Activated naive CD4-positive, alpha-beta T cell treated with anti-CD3 and anti-CD28 coated beads, Interleukin-2, amount 50 U/mL, for 16 hours (primary cell): ENCODE data around the gene JPH2.
"Not testable (repeated sequence)": the region's sequence is repeated elsewhere in the genome, so short reads cannot be mapped to it uniquely, and the experiment has no call there.

Experiments used
- DNase-seq: peaks from one replicate; pipeline ENCODE4 v3.0.0-alpha.2; 2020

Gene JPH2

GRCh38 chr20:44153636-44154043, 33.3 kb downstream of the JPH2 start:
- DNase-seq = no peak

- no peak for DNase-seq
Observed at GRCh38 chr20:44151621-44152416, 35.2 kb downstream of the JPH2 start.

DNA sequence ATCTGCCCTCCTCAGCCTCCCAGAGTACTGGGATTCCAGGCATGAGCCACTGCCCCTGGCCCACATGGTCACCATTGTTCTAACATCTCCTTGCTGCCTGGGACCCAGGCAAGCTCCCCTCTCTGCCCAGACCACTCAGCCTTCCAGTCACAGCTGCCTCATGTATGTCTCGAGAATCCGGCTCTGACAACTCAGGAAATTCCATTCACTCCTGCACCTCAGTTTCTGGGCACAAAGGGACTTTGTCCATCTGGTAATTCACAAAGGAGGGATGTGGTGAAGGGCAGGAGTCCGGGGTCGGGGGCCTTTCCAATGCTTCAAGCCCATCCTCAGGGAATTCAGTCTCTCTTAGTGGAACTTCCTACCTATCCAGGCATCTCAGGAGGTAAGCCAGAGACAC, 40.7 kb downstream of the JPH2 start:
- no peak for DNase-seq

- no peak for DNase-seq
Observed at GRCh38 chr20:44145131-44145775, 41.7 kb downstream of the JPH2 start.

DNA sequence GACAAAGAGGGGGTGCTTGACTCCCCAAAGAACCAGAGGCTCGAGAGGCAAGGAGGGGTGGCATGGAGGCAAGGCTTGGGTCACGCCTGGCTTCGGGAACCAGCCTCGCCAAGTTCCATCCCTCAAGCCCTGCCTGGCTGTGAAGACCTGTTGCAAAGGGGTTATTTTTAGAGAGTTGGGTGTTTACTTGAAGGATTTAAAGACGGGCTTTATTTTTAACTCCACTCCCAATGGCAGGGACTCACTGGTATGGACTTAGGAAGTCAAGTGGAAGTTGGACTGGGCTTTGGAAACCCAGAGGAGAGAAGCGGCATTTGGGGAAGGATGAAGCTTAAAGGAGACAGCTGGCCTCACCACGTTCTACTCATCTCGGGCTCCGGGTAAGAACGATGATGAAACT, 43.1 kb downstream of the JPH2 start:
- DNase-seq = no peak

GRCh38 chr20:44142413-44142812, 44.6 kb downstream of the JPH2 start:
- DNase-seq = no peak

DNA sequence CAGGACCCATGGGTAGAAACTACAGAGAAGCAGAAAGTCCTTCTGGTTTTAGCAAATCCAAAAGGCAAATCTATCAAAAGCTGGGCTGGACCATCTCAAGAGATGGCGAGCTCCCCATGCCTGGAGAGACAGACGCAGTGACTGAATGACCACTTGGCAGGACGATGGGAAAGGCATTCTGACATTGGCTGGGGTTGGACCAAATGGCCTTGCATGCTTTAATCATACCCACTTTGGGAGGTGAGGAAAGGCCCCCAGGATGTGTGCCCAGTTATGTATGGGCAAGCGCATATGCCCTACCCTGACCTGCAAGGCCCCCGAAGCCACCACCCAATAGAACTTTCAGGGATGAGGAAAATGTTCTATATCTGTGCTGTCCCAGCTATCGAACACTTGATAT, 45.1 kb downstream of the JPH2 start:
- DNase-seq = no peak

DNA sequence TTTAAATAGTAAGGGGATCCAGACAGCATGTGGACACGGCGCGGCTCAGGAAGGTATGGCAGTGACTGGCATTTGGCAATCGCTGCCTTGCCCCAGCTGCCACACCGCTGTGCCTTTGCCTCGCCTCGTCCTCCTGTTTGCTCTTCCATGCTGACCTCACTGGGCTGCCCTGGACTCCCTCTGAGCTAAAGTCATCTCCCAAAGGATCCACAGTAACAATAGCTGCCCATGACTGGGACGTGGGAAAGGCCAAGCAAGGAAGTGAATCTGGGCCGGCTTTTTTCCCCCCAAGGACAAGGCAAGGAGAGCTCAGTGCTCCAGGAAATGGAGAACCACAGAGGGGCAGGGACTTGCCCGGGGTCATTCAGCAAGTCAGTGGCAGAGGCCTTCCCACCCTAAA, 48.1 kb downstream of the JPH2 start:
- DNase-seq = no peak

DNA sequence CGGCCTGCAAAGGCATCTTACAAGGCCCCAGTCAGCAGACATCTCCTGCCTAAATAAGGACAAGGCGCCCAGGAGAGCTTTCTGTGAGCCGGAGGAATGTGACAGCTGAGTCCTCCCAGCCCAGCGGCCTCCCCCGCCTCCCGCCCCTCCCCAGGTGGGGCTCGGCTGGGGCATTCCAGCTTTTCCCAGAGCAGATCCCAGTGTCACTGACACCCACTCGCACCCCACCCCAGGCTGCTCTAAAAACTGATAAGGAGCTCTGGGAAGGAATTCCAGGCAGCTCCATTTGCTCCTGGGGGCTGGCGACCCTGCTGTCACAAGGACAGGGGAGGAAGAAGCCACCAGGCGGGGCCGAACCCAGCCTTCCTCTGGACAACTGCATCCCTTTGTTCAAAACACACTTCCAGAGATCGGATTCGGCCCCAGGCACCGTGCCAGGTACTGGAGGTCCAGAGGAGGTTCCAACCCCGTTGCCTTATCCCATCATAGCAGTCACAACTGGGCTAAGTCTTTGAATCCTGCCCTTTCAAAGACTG, 49.7 kb downstream of the JPH2 start:
- DNase-seq = no peak

- no peak for DNase-seq
Observed at GRCh38 chr20:44136579-44137265, 50.3 kb downstream of the JPH2 start.

DNA sequence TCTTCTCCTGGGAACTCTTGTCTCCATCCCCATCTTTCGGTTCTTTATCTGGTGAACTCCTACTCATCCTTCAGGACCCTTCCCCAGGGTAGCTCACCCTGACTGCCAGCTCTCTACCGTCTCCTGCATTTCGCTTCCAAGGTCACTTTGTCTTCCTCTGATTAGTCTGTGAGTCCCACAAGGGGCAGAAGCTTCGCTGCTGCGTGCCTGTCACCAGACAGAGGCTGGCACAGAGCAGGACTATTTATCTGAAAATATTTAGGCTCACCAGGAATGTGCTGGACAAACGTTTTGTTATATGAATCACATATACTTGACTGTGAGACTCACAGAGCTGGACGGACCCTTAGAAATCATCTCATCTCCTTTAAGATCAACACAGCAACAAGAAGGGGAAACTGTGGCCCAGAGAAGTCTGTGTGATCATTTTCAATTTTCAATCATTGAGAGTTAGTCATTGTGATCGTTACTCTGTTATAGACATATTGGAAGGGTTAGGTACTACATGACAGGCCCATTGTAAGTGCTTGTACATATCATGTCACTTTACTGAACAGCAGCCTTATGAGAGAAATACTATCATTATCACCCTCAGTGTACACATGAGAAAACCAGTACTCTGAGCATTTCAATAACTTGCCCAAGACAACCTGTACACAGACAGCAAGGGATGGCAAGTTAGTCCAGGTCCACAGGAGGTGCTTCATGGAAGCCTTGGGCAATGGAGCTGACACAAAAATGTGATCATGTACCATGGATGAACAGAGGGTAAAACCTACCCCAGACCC, 51.4 kb downstream of the JPH2 start:
- DNase-seq = no peak

DNA sequence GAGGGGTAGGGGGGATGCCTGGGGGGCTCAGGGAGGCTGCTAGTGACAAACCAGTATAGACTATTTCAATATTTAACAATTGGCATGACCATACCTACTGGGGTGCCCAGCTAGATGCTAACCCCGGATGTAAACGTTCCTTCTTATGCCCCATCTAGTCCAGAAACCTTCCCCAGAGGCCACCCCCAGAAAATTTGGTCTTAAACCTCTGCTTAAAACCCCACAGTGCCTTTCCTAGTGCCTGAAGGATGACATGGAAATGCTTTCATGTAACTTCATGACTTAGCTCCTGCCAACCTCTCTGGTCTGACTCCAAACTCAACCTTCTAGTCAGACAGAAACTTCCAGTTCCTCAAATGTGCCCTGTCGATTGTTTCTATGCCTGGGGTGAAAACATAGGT, 52.0 kb downstream of the JPH2 start:
- DNase-seq = no peak

DNA sequence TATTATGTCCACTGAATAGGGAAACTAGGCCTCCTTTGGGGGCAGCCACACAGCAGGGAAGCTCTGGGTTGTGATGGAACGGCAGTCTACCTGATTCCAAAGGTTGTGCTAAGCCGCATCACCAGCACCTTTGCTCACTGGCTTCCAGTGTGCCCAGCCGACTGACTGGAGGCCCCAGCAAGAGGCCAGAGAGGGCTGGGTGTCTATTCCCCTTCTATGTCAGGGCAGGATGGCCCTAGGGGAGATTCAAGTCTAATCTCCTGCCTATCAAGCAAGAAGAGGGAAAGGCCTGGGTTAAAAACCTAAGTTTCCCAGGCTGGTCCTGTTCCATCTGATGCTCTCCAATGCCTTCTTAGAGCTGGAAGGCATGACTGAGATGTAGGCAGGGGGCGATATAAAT, 53.6 kb downstream of the JPH2 start:
- no peak for DNase-seq

GRCh38 chr20:44131704-44132103, 55.3 kb downstream of the JPH2 start:
- no peak for DNase-seq

DNA sequence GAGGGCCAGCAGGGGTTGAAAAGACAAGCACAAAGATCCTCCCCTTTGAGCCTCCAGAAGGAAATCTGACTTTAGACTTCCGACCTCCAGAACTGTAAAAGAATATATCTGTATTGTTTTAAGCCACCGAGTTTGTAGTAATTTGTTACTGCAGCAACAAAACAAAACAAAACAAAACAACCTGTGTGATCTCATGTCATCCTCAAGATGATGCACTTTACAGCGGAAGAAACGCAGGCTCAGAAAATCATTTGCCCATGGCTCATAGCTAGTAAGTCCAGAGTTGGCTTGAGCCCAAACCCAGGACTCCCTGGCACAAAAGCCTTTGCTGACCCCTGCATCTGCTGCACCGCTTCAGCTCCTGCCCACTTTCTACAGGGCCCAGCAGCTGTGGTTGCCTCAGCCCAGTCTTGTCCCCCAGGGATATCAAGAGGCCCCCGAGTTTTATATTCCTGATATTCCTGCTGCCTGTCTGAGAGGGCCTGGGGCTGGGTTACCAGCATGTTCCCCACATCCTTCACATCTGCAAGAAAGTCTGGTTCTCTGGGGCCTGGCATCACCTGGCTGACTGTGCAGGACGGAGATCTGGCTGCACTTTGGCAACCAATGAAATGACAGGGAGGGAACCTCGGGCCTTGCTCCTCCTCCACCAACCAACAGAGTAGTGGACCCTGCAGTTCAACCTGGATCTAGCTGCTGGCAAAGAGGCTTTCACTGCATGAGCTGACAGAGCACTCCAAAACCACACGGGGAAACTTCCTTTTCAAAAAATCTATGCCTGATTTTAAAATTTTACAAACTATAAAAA, 56.9 kb downstream of the JPH2 start:
- no peak for DNase-seq

DNA sequence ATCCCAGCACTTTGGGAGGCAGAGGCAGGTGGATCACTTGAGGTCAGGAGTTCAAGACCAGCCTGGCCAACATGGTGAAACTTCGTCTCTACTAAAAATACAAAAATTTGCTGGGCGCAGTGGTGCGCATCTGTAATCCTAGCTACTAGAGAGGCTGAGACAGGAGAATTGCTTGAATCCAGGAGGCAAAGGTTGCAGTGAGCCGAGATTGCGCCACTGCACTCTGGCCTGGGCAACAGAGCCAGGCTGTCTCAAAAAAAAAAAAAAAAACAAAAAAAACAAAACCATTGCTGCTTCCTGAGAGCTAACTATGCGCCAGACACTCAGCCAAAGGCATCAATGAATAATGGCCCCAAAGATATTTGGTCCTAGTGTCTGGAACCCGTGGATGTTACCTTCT, 57.7 kb downstream of the JPH2 start:
- not testable (repeated sequence) for DNase-seq

- no peak for DNase-seq
Observed at GRCh38 chr20:44126445-44126844, 60.5 kb downstream of the JPH2 start.

DNA sequence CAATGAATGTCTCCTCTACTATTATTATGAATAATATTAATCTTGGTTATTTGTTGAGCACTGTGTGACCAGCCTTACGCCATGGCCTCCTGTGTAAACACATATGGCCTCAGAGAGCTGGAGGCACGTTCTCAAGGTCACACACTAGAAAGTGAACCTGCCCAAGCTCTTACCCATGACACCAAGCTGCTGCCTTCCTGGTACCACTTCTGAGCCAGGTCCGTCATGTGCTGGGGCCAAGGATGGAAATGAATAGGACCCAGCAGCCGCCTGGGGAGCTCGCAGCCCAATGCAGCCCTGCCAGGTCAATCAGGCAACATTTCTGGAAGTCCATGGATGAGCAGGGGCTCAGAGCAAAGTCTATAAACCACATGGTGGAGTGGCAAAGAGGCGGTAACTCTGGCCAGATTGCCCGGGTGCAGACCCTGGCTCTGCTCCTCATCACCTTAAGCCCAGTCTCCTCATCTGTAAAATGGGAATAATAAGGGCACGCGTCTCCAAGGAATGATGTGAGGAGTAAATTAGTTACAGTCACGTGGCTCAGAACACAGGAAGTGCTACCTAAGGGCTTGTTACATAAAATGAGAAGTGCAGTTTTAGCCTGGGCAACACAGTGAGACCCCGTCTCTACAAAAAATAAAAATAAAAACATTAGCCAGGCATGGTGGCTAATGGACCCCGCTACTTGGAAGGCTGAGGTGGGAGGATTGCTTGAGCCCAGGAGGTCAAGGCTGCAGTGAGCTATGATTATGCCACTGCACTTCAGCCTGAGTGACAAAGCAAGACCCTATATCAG, 61.5 kb downstream of the JPH2 start:
- no peak for DNase-seq

DNA sequence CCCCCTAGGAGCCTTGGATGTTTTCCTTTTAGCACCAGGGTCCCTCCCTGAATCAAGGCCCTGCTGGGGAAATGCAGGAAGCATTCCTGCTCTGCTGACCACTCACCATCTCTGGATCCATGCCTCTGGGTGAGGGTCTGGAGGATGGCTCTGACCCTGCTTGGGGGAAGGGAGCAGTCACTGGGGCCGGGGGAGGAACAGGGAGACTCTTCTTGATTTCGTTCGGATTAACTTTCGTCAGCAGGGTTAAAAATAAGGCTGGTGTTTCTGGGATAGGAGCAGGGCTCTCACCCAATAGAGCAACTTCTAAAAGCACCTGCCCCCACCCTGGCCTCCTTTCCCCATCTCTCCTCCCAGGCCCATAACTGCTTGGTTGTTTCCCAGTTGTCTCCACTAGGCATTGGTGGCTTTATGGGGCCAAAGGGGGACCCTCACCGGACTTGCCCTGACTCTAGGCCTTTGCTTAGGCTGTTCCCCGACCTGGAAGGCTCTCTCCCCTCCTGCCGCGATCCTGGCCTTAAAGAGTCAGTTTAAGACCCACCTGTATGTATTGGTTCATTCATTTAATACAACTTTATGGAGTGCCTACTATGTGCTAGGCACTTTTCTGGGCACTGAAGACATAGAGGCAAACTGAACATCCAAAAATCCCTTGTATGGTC, 63.0 kb downstream of the JPH2 start:
- no peak for DNase-seq

DNA sequence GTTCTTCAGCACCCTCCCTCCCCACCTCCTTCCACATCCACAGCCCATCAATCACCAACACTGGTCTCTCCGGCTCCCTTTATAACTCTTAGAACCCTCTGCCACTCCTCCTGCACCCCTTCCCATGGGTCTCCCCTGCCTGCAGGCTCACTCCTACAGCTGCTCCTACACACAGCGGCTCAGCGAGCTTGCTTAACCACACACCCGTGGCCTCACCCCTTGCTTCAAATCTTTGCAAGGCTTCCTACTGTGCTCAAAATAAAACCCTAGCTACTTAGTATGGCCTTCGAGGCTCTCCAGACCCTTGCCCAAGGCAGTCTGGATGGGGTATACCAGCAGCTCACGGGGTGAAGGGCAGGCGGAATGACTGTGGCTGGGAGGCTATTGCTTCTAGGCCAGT, 63.7 kb downstream of the JPH2 start:
- no peak for DNase-seq
